GM19463 (cell line): ENCODE measurements around the gene TMEM269.
A peak's percentile ranks its signal among the peaks of the same experiment; 100 is the strongest.
"Not testable (repeated sequence)": the region's sequence is repeated elsewhere in the genome, so short reads cannot be mapped to it uniquely, and the experiment has no call there.

Experiments used
- ATAC-seq: cut with Tn5 transposase; IDR thresholded peaks from one replicate; pipeline ENCODE4 v1.9.1; 2021; ENCODE audit warnings: mild to moderate bottlenecking, moderate library complexity; ENCODE audit not compliant: unreplicated experiment

The TMEM269 gene

DNA sequence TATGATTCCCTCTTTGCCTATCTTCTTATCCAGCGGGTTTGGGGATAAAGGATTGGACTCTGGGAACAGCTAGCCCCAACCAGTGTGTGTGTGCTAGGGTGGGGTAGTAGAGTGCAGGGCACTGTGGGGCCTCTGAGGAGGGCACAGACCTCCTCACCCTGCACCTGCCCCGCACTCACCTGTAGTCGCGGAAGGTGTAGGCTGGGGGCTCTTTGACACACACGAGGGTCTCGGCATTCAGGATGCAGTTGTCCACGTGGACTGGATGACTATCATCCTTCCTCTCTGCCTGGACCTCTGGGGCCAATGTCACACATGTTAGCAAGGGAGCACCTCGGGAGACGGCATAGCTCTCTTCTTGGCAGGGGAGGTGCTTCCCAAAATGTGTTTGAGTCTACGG, 36.8 kb upstream of the TMEM269 start:
- no peak for ATAC-seq

- no peak for ATAC-seq
Measured at GRCh38 chr1:42748461-42749410, 36.1 kb upstream of the TMEM269 start.

- ATAC-seq = no peak
Measured at GRCh38 chr1:42750041-42750440, 34.8 kb upstream of the TMEM269 start.

DNA sequence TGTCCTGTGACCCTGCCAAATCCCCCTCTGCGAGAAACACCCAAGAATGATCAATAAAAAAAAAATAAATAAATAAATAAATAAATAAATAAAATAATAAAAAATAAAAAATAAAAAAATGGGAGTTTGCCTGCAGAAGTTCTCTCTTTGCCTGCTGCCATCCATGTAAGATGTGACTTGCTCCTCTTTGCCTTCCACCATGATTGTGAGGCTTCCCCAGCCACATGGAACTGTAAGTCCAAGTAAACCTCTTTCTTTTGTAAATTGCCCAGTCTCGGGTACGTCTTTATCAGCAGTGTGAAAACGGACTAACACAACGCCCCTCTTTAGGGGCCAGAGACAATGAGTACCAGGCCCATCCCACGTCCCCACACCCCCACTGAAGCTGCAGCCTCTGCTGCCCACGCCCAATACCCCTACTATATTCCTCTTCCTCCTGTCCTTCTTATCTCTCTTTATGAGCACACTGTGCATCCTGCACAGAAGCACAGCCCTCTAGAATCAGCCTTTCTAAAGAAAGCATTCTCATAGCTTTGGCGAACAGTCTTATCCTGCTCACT, 33.2 kb upstream of the TMEM269 start:
- ATAC-seq = not testable (repeated sequence)

DNA sequence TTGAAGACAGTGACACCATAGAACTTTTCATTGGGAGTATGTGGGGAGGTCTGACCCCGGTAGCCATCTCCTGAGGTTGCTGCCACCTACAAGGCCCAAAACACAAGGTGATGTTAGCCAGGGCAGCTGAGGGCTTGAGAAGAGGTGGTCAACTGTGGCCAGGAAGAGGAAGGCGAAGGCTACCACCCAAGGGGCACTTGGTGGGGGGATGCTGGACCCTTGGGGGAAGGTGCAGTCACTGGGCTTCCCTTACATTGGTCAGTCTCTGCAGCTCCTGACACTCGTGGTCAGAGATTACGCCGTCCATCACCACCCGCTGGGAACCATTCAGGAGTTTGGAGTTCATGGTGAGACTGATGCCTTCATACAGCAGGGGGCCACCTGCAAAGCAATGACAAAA, 32.5 kb upstream of the TMEM269 start:
- no peak for ATAC-seq

DNA sequence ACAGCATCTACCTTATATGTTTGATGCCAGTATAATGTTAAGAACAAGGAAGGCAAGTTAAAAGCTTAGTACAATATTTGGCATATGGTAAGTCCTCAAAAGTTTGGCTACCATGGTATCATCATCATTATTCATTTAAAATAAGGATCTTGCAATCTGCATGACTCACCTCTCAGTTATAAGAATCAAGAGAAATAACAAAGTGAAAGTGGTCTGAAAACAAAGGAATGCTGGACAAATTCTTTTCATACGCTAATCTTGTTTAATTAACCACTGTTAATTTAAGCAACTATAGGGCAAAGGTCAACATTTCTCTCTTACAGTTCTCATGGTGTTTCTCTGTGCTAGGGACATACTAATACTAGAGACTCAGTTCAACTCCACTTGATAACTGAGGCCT, 31.7 kb upstream of the TMEM269 start:
- no peak for ATAC-seq

DNA sequence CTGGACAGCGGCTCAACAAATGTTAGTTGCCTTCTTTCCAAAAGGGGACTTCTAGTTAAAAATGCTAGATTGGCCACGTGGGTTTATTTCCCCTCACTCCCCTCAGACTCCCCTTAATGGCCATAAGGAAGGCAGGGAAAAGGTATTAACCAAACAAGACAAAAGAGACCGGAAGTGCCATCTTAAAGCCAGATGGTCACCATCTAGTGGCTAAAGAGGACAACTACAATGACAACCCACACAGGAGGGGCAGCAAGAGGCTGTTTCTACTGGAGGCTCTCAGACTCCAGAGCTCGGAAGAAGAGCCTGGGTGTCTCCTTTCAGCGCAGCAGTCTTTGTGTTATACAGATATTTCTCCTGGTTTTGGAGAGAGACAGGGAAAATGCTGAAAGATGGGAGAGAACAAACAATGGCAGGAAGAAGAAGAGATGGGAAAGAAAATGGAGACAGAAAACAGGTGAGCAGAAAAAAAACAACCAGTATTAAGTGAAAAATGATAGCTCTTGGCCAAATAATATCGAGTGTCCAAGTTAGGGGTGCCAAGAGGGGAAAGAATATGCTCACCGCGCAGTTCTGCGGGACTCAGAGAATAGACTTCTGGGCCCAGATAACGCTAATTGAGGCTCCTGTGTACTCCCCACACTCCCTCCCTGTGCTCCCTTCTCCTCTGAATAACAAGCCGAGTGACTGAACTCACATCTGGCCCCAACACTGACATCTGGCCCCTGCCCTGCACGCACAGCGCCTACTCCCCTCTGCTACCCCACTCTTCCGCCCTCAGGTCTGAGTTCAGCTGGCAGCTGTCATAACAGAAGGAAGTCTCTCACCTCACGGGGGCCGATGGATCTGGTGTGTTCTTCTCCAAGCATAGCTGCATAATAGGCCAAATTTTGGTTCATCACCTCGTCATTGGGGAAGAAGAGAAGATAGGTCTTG, 27.6 kb upstream of the TMEM269 start:
- no peak for ATAC-seq

GRCh38 chr1:42757892-42758275, 26.9 kb upstream of the TMEM269 start:
- ATAC-seq = no peak

GRCh38 chr1:42758641-42759040, 26.1 kb upstream of the TMEM269 start:
- no peak for ATAC-seq

DNA sequence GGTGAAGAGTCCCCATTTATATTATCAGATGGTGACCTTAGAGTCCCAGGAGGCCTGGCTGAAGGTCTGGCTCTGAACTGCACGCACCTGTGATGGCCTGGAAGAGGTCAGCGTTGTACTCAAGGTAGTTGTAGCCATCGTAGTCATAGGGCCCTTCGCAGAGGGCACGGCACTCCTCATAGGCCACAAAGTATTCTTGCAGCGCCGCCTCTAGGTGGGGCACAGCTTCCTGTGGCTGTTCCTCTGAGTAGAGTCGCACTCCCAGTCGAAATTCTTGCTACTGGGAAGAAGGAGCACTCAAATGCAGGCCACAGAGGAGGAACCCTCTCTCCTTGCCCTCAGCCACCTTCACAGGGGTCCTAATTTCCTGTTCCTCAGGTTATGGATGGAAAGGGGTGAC, 25.7 kb upstream of the TMEM269 start:
- ATAC-seq = no peak

- ATAC-seq = no peak
Measured at GRCh38 chr1:42761567-42761966, 23.2 kb upstream of the TMEM269 start.

GRCh38 chr1:42762269-42762668, 22.5 kb upstream of the TMEM269 start:
- no peak for ATAC-seq

DNA sequence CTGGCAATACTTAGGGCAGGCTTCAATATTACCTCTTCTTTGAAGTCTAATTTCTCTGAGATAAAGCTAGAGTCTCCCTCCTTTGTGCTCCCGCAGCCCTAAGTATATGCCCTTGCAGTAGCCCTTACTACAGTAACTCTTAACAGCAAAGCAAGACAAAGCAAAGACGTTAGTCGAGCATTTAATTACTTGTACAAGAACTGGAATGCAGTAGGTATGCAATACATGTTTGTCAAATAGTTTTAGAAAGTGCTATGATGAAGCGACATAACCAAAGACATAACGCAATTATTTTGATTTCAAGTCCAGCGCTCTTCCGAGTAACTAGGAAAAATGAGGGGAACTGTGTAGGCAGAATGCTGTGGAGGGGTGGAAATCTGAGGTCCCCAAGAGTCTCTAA, 19.5 kb upstream of the TMEM269 start:
- no peak for ATAC-seq

DNA sequence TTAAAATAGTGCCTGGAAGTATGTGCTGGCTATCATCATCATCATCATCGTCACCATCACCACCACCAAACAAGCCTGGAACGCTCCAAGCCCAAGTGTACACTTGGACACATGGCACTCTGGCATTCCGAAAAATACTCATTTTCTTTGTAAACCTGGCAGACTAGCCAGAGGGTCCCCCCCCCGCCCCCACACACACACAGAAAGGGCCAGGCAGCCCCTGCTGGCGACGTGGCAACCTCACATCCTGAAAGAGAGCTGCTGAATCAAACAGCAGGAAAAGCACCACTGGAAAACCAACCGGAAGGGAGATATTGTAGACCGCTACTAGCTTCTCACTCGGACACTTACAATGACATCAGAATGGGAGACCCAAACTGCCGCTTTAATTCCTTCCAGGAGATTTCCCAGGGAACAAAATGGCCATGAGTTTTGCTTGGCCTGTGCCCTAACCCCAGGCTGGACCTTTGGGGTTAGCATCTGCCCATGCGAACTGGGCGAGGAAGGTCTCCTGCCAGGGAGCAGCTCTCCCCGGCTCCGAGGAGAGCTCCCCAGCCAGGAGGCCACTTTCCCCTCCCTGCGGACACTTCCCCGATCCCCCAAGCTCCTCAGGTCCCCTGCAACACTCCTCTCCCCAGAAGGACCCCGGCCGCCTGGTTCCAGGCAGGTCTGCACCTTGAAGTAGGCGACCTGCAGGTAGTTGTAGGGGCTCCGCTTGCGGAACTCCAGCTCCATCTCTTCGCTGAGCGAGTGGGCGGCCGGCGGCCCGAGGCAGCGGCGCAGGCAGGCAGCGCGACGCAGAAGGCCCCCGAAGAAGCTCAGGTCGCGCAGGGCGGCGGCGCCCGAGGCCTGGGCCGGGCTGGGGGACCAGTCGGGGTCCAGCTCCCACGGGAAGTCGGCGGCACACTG, 18.7 kb upstream of the TMEM269 start:
- ATAC-seq = peak; percentile 19

GRCh38 chr1:42766741-42767509, 17.9 kb upstream of the TMEM269 start, which contains the start of the genes C1orf50 and P3H1:
C1orf50 (plus strand) TSS chr1:42767249; CDS start chr1:42767312, 63 bp downstream.
P3H1 (minus strand) TSS chr1:42767028; CDS start chr1:42766971, 57 bp downstream.
- ATAC-seq = peak; percentile 87

DNA sequence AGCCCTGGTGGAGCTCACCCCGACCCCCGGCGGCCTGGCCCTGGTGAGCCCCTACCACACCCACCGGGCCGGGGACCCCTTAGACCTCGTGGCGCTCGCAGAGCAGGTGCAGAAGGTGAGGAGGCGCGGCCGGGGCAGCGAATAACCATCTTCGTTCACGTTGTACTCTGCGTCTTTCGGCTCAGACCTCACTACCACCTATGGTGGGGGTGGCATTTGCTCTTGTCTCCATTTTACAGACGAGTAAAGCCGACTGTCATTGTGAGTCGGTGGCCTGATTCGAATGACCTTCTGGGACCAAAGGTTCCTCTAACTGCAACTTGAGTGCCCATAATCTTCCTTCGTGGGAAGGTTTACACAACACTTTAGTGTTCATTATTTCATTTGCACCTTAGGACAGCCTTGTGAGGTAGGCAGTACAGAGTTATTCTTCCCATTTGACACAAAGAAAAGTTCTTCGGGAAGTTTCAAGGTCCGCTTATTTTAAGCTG, 17.2 kb upstream of the TMEM269 start:
- ATAC-seq = peak; percentile 17

DNA sequence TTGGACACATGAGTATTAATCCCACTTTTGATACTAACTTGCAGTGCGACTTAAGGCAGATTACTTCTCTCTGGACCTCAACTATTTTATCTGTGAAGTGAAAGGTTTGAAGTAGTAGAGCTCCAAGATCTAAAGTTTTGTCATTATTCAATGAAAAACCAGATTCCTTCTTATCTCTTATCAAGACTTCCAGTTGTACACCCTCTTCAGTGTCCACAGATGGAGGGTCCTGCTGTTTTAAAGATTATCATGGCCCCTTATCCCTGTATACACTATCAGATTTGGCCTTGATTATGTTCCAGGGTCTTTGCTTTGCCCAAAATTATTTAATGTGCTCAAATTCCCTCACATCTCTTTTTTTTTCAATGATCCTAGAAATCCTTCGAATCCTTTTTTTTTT, 16.6 kb upstream of the TMEM269 start:
- no peak for ATAC-seq

- ATAC-seq = no peak
Measured at GRCh38 chr1:42769811-42770210, 15.0 kb upstream of the TMEM269 start.

DNA sequence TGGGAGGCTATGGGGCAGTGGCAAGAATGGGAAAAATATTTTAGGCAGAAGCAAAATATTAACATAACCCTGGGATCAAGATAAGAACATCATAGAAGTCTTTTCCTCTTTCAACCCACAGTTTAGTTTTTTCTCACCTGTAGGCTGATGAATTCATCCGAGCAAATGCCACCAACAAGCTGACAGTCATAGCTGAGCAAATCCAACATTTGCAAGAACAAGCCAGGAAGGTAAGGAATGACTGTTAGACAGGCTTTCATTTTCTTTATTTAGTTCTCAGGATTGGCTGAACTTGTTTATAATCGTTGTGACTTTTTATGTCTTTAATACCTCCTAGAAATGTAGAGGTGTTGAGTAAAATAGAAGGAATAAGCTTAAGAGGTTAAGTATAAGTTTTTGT, 11.4 kb upstream of the TMEM269 start:
- no peak for ATAC-seq
